ENCODE results near the gene SMAD1. TPM values are rescaled to one million over a fixed set of nuclear protein-coding genes. Genes with fewer than 3 reads are reported as not detected.

SMAD1 gene
- polyA plus RNA-seq, 2 of the 4 experiments (the other 2 are of a cell fraction): 9.9 to 23.9 TPM

DNA sequence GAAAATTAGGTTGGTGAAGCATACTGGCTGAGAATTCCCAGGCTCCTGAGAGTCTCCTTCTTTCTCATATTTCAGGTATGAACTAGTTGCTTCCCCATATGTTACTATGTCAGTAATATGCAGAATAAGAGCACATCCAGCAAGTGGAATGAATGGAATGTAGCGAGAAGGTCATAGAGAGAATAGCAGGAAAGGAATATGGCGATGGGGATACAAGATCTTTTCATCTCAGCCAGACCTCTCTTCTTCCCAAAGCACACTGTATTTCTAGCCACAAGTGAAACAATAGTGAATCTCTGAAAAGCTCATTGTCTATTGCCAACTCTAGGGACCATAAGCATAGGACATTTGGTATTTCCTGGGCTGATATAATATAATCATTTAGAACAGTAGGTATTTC, 82.9 kb downstream of the SMAD1 start:
- CTCF ChIA-PET: no interaction called here
- H3K4me3 ChIP-seq: no peak overlapping the region
- POLR2A ChIA-PET: no interaction called here
- no peak for FAIRE-seq
- ATAC-seq: no peak
- H3K9me3 ChIP-seq: no peaks in the 10 kb centered on the region
- H3K4me2 ChIP-seq: no peak overlapping the region
- DNase-seq (ENCODE audit: low read depth in 1 of 2, low spot score in 1 of 2): no peak
- H3K4me1 ChIP-seq: no peaks in the 10 kb centered on the region
- TF ChIP-seq CHD4 (IDR thresholded peaks at IDR 0.05; ENCODE audit: borderline replicate concordance) (no peak), EHF (CRISPR knock-in tag; IDR thresholded peaks at IDR 0.05) (no peak), MAZ (IDR thresholded peaks at IDR 0.05; ENCODE audit: borderline replicate concordance, low read depth, low read length) (no peak), ZSCAN20 (CRISPR knock-in tag; IDR thresholded peaks at IDR 0.05) (no peak), KDM5A (IDR thresholded peaks at IDR 0.05) (no peak), USF2 (IDR thresholded peaks at IDR 0.05) (no peak), RAD21 (conservative IDR thresholded peaks at IDR 0.05 in 1 of 2, IDR thresholded peaks at IDR 0.05 in 1 of 2) (no peak), BCL3 (IDR thresholded peaks at IDR 0.05) (no peak), CTCF (IDR thresholded peaks at IDR 0.05) (no peak), NFE2L2 (conservative IDR thresholded peaks at IDR 0.05; ENCODE audit: low read length) (no peak), HES2 (IDR thresholded peaks at IDR 0.05) (no peak)
- TF ChIP-seq, protein P1, sequence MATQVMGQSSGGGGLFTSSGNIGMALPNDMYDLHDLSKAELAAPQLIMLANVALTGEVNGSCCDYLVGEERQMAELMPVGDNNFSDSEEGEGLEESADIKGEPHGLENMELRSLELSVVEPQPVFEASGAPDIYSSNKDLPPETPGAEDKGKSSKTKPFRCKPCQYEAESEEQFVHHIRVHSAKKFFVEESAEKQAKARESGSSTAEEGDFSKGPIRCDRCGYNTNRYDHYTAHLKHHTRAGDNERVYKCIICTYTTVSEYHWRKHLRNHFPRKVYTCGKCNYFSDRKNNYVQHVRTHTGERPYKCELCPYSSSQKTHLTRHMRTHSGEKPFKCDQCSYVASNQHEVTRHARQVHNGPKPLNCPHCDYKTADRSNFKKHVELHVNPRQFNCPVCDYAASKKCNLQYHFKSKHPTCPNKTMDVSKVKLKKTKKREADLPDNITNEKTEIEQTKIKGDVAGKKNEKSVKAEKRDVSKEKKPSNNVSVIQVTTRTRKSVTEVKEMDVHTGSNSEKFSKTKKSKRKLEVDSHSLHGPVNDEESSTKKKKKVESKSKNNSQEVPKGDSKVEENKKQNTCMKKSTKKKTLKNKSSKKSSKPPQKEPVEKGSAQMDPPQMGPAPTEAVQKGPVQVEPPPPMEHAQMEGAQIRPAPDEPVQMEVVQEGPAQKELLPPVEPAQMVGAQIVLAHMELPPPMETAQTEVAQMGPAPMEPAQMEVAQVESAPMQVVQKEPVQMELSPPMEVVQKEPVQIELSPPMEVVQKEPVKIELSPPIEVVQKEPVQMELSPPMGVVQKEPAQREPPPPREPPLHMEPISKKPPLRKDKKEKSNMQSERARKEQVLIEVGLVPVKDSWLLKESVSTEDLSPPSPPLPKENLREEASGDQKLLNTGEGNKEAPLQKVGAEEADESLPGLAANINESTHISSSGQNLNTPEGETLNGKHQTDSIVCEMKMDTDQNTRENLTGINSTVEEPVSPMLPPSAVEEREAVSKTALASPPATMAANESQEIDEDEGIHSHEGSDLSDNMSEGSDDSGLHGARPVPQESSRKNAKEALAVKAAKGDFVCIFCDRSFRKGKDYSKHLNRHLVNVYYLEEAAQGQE (IDR thresholded peaks at IDR 0.05): no peak
- TF ChIP-seq, protein P2, sequence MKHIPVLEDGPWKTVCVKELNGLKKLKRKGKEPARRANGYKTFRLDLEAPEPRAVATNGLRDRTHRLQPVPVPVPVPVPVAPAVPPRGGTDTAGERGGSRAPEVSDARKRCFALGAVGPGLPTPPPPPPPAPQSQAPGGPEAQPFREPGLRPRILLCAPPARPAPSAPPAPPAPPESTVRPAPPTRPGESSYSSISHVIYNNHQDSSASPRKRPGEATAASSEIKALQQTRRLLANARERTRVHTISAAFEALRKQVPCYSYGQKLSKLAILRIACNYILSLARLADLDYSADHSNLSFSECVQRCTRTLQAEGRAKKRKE (CRISPR knock-in tag; IDR thresholded peaks at IDR 0.05; ENCODE audit: low read depth): no peak
- no peak overlapping the region for H3K27ac ChIP-seq
- 83% methylated on average over 2 of the region's 2 CpGs for WGBS (ENCODE audit: missing lambda C conversion rate)

DNA sequence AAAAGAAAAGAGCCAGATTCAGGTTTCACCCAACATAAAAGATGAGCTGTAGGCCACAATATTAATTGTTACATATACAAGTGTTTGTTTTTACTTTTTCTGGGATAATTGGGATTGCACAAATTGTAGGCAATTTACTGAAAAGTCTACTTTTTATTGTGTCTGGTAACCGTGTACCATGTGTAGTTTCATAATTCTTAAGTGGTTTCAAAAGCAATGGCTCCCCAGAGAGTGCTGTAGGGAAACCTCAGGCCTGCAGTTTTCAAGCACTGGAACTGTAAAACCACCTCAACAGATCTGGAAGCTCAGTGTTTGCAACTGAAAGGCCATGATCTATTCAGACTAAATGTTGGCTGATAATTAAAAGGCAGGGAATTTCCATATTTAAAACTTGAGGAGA, 83.7 kb downstream of the SMAD1 start:
- TF ChIP-seq, protein P3, sequence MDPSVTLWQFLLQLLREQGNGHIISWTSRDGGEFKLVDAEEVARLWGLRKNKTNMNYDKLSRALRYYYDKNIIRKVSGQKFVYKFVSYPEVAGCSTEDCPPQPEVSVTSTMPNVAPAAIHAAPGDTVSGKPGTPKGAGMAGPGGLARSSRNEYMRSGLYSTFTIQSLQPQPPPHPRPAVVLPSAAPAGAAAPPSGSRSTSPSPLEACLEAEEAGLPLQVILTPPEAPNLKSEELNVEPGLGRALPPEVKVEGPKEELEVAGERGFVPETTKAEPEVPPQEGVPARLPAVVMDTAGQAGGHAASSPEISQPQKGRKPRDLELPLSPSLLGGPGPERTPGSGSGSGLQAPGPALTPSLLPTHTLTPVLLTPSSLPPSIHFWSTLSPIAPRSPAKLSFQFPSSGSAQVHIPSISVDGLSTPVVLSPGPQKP (IDR thresholded peaks at IDR 0.05; ENCODE audit: low read depth, low read length): no peak
- no peak for TF ChIP-seq TP53 (CRISPR knock-in tag; IDR thresholded peaks at IDR 0.05)
- TF ChIP-seq JUNB (IDR thresholded peaks at IDR 0.05): no peak
- TF ChIP-seq RFX5 (IDR thresholded peaks at IDR 0.05): no peak
- TF ChIP-seq RCOR1 (IDR thresholded peaks at IDR 0.05; ENCODE audit: low read depth, low read length): no peak
- H3K4me3 ChIP-seq: no peak overlapping the region
- H3K9me3 ChIP-seq: no peaks in the 10 kb centered on the region
- CTCF ChIA-PET: interaction anchor here (0.7 kb wide), 1 partner anchor 386 kb away, joined by 4 read pairs; no protein-coding TSS in a partner anchor
- FAIRE-seq (no peak), ATAC-seq (no peak), DNase-seq (ENCODE audit: low read depth in 1 of 2, low spot score in 1 of 2) (no peak)
- POLR2A ChIA-PET: no interaction called here
- no peak overlapping the region for H3K27ac ChIP-seq
- H3K4me2 ChIP-seq: no peak overlapping the region
- WGBS (ENCODE audit: missing lambda C conversion rate): 7% methylated on average over 1 of the region's 1 CpG
- H3K4me1 ChIP-seq: no peaks in the 10 kb centered on the region
